Iris pigment epithelial cell (primary cell): ENCODE measurements around the gene RNF144A.
A peak's percentile ranks its signal among the peaks of the same experiment; 100 is the strongest.

Experiments
- DNase-seq: peaks from one replicate; pipeline ENCODE4 v3.0.0-alpha.2; 2011; ENCODE audit warnings: low read depth

The RNF144A gene

DNA sequence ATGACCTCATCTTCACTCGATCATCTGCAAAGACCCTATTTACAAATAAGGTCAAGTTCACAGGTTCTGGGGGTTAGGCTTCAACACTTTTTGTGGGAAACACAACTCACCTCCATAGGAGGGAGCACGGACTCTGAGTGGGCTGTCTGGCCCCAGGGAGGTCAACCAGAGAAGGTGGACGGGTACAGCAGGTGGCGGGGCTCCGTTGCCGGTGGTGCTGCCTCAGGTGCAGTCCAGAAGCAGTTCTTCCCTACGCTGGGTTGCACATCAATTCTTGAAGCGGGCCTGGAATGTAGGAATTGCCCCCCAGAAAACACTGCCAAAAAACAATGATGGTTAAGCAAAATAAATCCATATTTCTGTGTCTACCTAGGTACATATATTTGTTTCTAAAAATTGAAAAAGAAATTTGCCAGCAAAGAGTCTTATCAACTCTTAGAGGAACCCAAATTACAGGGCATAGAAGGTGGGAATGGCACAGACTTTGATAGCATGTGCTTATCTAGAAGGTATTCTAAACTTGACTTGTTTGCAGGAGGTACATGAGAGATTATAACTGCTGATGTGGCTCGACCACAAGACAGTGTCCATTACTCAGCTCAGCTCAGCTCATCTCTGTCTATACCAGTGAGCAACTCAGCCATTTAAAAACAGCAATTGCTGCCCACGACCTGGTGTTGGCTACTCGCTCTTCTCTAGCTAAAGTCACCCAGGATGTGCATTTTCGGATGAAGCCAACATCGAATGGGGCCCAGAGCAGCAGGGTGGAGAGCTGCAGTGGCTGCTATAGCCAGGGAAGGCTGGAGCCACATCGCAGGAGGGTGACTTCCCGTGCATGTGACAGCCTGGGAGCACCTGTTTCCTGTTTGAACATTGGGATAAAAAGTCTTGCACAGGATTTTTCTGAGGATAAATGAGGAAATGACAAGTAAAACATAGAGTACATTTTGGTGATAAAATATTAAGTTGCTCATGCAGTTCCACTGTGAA is 128.7 kb downstream of the RNF144A start:
- no peak for DNase-seq

GRCh38 chr2:7047661-7048060 is 130.4 kb downstream of the RNF144A start:
- DNase-seq: no peak

DNA sequence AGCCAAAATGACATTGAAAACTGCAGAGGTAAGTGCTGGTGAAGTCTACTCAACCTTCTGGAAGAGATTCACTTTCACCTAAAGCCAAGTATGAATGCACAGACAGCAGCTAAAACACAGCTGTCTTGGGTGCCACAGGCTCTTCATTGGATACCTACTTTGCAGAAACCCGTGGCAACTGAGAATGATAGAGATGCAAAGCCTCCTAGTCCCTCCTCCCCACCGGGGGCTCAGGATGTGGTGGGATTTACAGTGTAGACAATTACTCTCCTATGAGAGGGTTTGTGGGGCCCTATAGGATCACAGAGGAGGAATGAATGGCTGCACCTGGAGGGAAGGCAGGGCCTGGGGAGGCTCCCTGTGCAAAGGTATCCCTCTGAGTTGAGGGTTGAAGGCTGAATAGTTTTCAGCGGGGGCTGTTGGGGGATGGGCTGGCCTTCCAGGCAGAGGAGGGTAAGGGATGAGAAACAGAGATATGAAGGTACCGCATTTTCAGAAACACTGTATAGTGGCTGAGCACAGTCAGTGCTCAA is 131.6 kb downstream of the RNF144A start:
- no peak for DNase-seq

GRCh38 chr2:7052404-7052803 is 135.2 kb downstream of the RNF144A start:
- DNase-seq: no peak

- no peak for DNase-seq
These were observed 136.5 kb downstream of the RNF144A start for GRCh38 chr2:7053650-7054265.

DNA sequence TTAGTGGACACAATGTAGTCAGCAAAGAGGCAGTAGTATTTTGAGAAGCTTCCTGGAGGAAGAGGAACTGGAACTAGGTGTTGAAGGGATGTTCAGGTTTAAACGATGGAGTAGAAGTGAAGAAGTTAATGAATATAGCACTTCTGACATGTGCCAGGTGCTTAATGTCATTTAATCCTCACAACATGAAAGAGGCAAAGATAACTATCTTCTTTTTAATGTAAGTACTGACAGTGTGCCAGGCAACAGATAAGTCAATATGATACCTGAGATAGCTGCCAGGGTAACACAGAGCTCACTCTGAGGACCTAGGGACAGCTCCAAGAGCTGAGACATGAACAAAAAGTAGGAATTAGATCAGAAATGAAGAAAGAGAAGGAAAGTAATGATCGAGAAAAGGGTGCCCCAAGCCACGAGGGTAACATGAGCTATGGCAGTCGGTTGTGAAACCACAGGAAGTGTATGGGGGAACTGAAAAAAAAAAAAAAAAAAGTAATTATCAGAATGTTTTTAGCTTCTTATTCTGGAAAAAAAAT is 140.7 kb downstream of the RNF144A start:
- peak; percentile 12 for DNase-seq

DNA sequence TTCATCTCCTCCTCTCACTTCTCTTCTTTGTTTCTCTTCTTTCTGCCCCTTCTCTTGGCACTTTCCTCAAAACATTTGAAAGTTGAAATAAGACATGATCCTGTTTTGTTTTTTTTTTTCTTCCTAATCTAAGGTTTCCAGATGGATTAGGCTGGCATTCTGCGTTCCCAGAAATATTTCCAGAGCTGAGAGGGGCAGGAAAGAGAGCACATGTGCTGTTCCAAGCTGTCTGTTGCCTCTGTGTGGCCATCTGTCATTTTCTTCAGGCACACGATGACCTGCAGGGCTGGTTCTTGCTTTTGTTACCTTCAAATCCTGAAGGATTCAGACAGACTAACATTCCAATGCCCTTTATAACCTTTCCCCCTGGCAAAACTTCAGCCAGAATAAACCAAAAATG is 142.9 kb downstream of the RNF144A start:
- DNase-seq: no peak

GRCh38 chr2:7060631-7061449 is 143.6 kb downstream of the RNF144A start:
- DNase-seq: no peak

- no peak for DNase-seq
These were observed 144.2 kb downstream of the RNF144A start for GRCh38 chr2:7061450-7061789.

DNA sequence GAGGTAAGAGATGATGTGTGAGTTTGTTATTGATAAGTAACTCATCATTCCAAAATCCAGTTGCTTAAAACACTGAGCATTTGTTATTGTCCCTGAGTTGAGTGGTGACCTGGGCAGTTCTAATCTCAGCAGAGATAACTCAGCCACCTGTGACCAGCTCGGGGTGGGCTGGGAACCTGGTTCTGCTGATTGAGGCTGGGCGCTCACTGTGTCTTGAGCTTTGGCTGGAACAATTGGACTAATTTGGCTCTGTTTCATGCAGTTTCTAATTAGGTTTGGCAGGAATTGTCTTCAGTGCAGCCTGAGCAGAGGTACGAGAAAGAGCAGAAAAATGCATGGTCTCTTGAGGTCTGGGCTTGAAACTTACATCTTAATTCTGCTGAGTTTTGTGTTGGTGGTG is 144.7 kb downstream of the RNF144A start:
- DNase-seq: no peak

DNA sequence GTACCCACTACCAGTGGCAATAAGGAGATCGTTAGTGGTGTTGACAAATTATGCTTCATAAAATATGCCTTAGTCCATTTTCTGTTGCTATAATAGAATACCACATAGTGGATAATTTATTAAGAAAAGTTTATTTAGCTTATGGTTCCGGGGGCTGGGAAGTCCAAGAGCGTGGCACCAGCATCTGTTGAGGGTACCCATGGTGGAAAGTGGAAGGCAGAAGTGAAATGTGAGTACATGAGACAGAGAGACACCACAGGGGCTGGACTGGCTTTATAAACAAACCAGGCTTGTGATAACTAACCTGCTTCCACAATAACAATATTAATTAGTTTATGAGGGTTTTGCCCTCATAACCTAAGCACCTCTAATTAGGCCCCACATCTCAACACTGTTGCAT is 146.6 kb downstream of the RNF144A start:
- no peak for DNase-seq

- no peak for DNase-seq
These were observed 151.2 kb downstream of the RNF144A start for GRCh38 chr2:7068457-7068856.

DNA sequence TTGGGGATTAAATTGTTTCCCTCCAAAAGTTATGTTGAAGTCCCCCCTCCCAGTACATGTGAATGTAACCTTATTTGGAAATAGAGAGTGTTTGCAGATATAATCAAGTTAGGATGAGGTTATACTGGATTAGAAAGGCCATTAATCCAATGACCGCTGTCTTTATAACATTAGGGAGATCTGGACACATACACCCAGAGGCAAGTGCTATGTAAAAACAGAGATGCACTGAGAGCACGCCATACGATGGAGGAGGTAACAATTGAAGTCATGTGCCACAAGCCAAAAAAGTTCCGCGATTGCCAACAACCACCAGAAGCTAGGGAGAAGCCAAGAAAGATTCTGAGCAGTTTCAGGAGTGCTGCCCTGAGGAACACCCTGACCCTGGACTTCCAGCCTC is 153.3 kb downstream of the RNF144A start:
- DNase-seq: no peak

GRCh38 chr2:7071154-7071553 is 153.9 kb downstream of the RNF144A start:
- no peak for DNase-seq

DNA sequence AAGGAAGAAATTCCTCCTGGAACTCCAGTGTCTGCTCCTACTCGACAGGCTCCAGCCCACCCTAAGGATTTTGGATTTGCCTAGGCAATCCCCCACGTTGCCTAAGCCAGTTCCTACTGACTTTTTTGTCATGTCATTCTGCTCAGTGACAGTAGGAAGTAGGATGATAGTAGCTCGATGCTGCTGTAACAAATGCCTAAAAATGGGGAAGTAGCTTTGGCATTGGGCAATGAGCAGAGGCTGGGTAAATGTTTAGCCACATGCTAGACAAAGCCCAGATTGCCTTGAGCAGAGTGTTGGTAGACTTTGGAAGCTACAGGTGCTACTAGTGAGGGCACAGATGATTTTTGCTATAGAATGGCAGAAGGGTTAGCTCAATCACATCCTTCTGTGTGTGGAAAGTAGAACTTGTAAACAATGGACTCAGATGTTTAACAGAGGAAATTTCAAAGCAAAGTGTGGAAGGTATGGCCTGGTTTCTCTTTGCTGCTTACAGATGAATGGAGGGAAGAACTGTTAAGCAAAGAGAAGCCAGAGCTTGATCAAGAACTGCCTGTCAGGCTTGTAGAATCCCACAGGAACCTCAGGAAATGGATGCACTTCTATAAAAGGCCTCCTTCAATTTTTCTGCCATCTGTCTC is 154.8 kb downstream of the RNF144A start:
- DNase-seq: no peak

- DNase-seq: no peak
These were observed 156.7 kb downstream of the RNF144A start for GRCh38 chr2:7073901-7074300.

DNA sequence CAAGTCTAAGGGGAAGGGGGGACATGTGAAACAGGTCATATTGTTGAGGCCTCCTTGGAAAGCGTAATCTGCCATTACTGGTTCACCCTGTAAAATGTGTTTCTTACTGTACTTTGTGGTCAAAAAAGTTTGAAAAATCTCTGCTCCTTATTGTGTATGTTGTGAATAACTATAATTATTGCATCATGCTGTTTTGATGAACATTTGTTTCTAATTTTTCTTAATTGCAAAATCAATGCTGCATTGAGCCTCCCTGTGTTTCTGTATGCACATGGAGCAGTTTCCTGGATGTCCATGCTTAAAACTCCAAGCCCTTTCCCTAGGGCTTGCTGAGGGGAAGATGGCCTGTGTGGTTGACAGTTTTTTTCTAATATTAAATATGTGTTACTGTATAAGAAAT is 158.6 kb downstream of the RNF144A start:
- DNase-seq: no peak

DNA sequence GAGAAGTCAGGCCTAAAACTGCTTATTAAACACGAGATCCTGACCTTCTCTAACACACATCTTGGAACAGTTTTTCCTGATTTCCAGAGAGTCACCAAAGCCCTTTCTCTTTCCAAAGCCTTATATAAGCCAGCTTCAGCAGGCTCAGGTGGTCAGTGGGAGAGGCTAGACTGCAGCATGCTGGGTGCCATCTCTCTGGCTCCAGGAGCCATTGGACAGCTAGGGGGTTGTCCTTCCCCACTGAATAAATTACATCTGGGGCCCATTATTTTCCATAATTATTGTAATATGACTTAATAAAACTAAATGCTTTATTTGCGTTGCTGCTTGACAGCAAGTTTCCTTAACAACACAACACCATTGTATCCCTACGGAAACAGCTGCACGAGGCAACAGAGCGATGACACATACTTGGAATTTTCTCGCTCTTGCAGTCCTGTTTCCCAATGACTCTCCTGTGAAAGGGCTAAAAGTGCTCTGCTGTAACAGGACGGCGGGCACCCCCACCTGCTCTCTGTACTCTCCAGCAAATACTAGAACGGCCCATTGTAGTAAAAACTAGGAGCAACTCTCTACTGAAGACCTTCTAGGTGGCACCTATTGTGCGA is 160.6 kb downstream of the RNF144A start:
- DNase-seq: no peak

DNA sequence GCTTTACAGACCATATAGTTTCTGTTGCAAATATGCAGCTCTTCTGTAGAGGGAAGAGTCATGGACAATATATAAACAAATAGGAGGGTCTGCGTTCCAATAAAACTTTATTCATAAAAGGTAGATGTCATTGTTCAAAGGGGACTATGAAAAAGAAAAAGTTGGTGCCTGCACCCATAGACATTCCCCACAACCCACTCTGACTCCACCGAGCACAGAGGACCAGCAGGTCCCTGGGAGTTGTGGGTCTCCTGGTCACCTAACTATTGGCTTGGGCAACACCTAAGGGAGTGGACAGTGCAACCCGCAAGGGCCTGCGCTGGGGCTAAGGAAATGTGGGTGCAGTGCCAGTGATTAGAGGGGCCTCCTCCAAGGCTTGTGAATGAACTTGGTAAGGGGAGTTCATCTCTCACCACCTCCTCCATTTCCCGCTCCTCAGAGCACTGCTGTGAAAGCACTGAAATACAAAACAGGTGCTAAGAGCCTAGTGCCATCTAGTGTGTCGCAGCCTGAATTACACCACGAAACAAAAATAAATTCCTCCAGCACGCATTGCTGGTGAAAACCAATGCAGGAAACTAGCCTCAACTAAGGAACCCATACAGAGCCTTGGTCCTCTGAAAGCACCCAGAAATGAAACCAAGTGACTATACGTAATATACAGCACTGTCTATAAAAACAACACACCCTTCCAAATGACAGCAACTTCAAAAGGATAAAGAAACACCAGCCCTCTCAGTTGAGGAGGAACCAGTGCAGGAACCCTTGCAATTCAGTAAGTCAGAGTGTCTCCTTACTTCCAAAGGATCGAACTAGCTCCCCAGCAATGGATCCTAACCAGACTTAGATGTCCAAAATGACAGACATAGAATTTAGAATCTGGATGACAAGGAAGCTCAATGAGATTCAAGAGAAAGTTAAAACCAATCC is 166.6 kb downstream of the RNF144A start:
- DNase-seq: peak; percentile 69

DNA sequence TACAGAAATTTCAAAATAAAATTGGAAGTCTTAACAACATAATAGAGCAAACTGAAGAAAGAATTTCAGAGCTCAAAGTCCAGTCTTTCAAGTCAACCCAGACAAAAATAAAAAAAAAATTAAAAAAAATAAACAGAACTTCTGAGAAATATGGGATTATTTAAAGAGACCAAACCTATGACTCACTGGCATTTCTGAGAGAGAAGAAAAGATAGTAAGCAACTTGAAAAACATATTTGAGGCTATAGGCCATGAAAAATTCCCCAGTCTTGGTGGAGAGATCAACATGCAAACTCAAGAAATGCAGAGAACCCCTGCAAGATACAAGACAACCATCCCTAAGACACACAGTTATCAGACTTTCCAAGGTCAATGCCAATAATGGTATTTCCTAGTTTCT is 167.4 kb downstream of the RNF144A start:
- peak; percentile 75 for DNase-seq
